Muscle layer of duodenum (tissue), 2 donors: ENCODE measurements around the gene GLI3.

Source experiments
- H3K27ac ChIP-seq: one replicate; pipeline ENCODE4 v1.7.0; 2013; ENCODE audit warnings: mild to moderate bottlenecking, low read length
- H3K27me3 ChIP-seq: one replicate; pipeline ENCODE4 v1.7.0; 2013; ENCODE audit warnings: low read depth, mild to moderate bottlenecking, control low read depth, low read length
- H3K36me3 ChIP-seq, 2 donors: one replicate each; pipeline ENCODE4 v1.7.0; 2013; ENCODE audit warnings: low read length in 2 of 2, control low read depth in 1 of 2, mild to moderate bottlenecking in 1 of 2; ENCODE audit not compliant: insufficient read depth in 2 of 2, control insufficient read depth in 1 of 2
- H3K4me1 ChIP-seq, 2 donors: one replicate each; pipeline ENCODE4 v1.7.0; 2013; ENCODE audit warnings: low read length in 2 of 2, mild to moderate bottlenecking in 2 of 2, control low read depth in 1 of 2, moderate library complexity in 1 of 2; ENCODE audit not compliant: insufficient read depth in 2 of 2, control insufficient read depth in 1 of 2
- H3K4me3 ChIP-seq, 2 donors: one replicate each; pipeline ENCODE4 v1.7.0; 2013; ENCODE audit warnings: low read length in 2 of 2, low read depth in 1 of 2, mild to moderate bottlenecking in 1 of 2
- H3K9me3 ChIP-seq, 2 donors: one replicate each; pipeline ENCODE4 v1.7.0; 2013; ENCODE audit warnings: low read length in 2 of 2, control low read depth in 1 of 2, mild to moderate bottlenecking in 1 of 2; ENCODE audit not compliant: control insufficient read depth in 1 of 2
- donor health status: healthy.

Gene GLI3

DNA sequence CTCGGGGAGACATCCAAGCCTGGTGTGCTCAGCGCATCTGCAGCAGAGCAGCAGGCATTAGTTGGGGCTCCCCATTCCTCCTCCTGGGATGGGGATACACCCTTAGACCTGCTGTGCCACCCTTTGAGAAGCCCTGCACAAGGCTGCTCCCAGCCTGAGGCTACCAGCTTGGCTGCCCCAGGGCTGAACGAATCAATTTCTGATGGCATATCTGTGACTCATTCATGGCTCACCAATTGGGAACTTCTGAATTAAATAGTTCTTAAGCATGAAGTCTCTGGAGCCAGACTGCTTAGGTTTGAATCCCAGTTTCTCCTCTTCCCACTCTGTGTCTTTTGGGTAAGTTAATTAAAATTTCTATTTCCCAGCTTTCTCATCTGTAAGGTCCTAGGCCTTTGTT, 16.3 kb upstream of the GLI3 start:
- H3K27me3 ChIP-seq: no peaks in the 10 kb centered on the region
- no peaks in the 10 kb centered on the region for H3K9me3 ChIP-seq
- H3K36me3 ChIP-seq: no peaks in the 10 kb centered on the region
- H3K4me3 ChIP-seq: no peak overlapping the region
- no peak overlapping the region for H3K27ac ChIP-seq
- H3K4me1 ChIP-seq: no peaks in the 10 kb centered on the region

DNA sequence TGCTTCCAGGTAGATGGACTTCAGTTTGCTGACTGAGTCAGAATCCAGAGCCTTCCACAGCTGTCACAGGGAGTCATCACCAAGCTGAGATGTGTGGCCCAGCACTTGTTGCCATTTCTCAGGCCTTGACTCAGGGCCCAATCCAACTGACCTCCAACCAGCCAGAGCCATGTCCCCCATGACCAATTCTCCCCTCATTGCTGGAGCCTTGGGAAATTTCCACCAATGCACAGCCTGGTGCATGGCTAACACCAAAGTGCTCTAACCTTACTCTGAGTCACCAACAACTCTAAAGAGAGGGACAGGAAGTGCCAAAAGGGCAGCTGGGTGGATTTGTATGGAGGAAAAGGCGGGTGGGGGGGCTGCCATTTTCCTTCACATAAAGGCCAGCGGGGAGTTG, 13.4 kb upstream of the GLI3 start:
- H3K27me3 ChIP-seq: no peaks in the 10 kb centered on the region
- H3K4me1 ChIP-seq: no peaks in the 10 kb centered on the region
- no peak overlapping the region for H3K4me3 ChIP-seq
- H3K9me3 ChIP-seq: no peaks in the 10 kb centered on the region
- H3K36me3 ChIP-seq: no peaks in the 10 kb centered on the region
- H3K27ac ChIP-seq: no peak overlapping the region

DNA sequence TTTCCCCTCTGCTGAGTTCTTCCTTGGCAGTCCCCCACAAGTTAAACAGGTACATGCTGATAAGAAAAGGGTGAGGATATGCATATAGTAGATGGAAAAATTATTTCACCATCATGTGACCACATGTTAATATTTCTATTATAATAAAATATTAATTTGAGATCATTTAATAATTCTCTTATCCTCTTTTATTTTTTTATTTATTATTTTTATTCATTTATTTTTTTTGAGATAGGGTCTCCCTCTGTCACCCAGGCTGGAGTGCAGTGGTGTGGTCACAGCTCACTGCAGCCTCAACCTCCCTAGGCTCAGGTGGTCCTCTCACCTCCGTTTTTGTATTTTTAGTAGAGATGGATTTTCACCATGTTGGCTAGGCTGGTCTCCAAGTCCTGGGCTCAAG, 11.6 kb upstream of the GLI3 start:
- no peaks in the 10 kb centered on the region for H3K36me3 ChIP-seq
- no peak overlapping the region for H3K27ac ChIP-seq
- no peak overlapping the region for H3K4me3 ChIP-seq
- no peaks in the 10 kb centered on the region for H3K4me1 ChIP-seq
- H3K27me3 ChIP-seq: no peaks in the 10 kb centered on the region
- H3K9me3 ChIP-seq: no peaks in the 10 kb centered on the region

DNA sequence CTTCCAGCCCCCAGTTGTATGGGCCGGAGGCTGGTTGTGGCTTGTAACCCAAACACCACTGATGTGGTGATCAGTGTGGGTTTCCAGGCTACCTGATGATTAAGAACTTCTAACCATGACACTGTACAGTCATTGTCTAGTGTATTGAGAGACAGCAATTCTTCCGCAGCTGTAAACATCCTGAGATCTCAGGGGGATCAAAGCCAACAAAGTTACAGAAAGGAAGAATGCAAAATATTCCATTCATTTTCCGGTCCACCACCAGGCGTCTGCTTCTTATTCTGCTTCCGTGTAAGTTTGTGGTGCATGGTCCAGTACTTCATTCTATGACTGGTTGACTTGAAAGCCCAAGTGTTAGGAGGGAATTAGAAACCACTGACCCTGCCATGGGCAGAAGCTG, 10.3 kb upstream of the GLI3 start:
- no peak overlapping the region for H3K27ac ChIP-seq
- no peaks in the 10 kb centered on the region for H3K27me3 ChIP-seq
- no peak overlapping the region for H3K4me3 ChIP-seq
- H3K4me1 ChIP-seq: no peaks in the 10 kb centered on the region
- no peaks in the 10 kb centered on the region for H3K36me3 ChIP-seq
- no peaks in the 10 kb centered on the region for H3K9me3 ChIP-seq

DNA sequence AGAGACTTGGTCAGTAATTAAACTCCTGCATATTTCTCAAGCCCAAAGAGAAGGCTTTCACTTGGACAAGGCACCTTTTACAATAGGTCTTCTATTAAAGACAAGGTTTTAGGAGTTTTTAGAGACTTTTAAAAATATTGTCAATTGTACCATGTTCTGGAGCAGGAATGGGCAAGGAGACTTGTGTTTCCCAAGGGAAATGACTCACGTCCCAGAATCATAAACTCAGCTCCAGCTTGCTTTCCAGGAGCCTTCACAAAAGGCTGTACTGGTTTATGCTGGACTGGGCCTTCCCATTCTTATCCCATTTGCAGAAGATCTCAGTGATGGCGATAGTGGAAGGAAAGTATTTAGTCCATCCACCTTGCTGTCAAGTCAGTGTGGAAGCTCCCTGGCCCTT, 7.8 kb upstream of the GLI3 start:
- no peaks in the 10 kb centered on the region for H3K4me1 ChIP-seq
- H3K36me3 ChIP-seq: no peaks in the 10 kb centered on the region
- no peak overlapping the region for H3K4me3 ChIP-seq
- H3K27me3 ChIP-seq: no peaks in the 10 kb centered on the region
- H3K27ac ChIP-seq: no peak overlapping the region
- H3K9me3 ChIP-seq: no peaks in the 10 kb centered on the region

DNA sequence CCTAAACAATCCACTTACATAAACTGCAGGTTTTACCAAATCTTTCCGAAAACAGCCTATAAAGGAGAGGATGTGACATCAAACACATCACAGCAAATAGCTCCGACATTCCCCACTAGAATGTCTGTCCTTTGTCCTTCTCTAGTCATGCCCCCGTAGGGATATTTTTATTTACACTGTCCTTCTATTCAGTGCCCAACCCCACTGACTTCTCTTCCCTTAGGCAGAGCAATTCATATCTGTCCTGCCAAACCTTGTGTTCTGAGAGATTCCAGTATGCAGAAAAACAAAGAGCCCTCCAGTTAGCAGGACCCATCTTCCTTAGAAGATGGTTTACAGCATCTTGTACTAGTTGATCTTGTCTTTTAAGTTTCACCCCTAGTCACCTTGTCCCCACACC, 5.4 kb upstream of the GLI3 start:
- H3K9me3 ChIP-seq: no peaks in the 10 kb centered on the region
- H3K36me3 ChIP-seq: no peaks in the 10 kb centered on the region
- H3K4me1 ChIP-seq: no peaks in the 10 kb centered on the region
- H3K4me3 ChIP-seq: no peak overlapping the region
- H3K27ac ChIP-seq: no peak overlapping the region
- H3K27me3 ChIP-seq: no peaks in the 10 kb centered on the region

DNA sequence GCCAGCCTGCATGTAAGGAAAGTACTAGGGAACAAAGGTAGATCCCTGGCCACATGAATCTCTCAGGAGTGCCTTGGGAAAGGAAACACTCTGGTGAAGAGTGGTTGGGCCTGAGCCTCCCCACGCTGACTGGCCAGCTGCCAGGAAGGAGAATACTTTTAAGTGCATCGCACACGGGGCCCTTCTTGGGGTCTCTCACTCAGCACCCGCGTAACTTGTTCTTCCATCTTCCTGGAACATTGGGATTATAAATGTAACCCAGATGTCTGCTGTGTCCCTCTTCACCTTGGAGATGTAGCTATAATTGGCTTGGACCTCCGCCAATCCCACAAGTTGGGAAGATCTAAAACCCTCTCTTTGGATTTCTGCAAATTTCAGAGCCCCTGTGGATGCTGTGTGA, 4.4 kb upstream of the GLI3 start:
- H3K27me3 ChIP-seq: no peaks in the 10 kb centered on the region

DNA sequence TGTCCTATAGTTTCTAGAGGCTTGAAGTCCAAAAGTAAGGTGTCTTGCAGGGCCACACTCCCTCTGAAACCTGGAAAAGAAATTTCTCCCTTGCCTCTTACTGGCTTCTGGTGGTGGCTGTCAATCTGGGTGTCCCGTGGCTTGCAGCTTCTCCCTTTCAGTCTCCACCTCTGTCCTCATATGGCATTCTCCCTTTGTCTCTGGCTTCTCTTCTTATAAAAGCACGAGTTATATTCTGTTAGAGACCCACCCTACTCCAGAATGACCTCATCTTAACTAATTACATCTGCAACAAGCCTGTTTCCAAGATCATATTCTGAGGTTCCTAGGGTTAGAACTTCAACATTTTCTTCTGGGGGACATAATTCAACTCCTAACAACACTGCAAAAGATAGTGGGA, 3.4 kb upstream of the GLI3 start:
- no peaks in the 10 kb centered on the region for H3K9me3 ChIP-seq
- no peaks in the 10 kb centered on the region for H3K27me3 ChIP-seq
- H3K36me3 ChIP-seq: no peaks in the 10 kb centered on the region
- no peak overlapping the region for H3K27ac ChIP-seq
- H3K4me1 ChIP-seq: no peaks in the 10 kb centered on the region
- no peak overlapping the region for H3K4me3 ChIP-seq

More for the DNA sequence above, 4.4 kb upstream of the GLI3 start:
- no peak overlapping the region for H3K4me3 ChIP-seq
- H3K36me3 ChIP-seq: no peaks in the 10 kb centered on the region
- H3K27ac ChIP-seq: no peak overlapping the region
- H3K4me1 ChIP-seq: no peaks in the 10 kb centered on the region
- H3K9me3 ChIP-seq: no peaks in the 10 kb centered on the region

DNA sequence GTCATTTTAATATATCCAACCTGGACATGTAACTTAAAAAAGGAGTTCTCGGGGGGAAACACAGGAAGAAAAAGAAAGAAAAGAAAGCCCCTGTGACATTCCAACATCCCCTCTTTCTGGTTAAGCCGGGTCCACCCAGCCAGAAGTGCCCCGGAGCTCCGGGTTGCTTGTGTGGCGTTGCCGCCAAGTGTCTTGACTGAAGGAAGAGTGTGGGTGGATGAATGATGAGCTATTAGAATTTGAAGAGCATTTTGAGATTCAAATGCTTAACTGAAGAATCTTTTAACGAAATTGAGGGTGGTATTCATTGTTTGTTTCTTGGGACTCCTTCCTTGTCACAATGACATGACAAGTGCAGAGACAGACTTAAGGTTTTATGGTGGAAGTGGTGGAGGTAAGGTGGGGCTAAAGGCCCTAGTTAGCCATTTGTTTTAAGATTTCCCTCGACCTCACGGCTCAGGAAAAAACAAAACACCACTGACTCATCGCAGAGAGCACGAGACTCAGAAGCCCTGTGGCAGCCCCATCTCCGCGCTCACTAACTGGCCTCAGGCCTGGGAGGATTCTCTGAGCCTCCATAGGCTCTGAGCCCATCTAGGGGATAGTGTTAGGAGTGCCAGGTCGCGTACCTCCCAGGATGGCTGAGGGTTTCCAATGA, 1.8 kb upstream of the GLI3 start:
- Histone ChIP-seq H3K9me3 (no peaks in the 10 kb centered on the region), H3K4me3 (peak overlapping the region in 1 of 2 donors; percentile 54), H3K4me1 (peaks cover 0 to 15% of the 10 kb centered on the region in 2 donors), H3K27me3 (no peaks in the 10 kb centered on the region), H3K27ac (peak overlapping the region; percentile 84), H3K36me3 (no peaks in the 10 kb centered on the region)

DNA sequence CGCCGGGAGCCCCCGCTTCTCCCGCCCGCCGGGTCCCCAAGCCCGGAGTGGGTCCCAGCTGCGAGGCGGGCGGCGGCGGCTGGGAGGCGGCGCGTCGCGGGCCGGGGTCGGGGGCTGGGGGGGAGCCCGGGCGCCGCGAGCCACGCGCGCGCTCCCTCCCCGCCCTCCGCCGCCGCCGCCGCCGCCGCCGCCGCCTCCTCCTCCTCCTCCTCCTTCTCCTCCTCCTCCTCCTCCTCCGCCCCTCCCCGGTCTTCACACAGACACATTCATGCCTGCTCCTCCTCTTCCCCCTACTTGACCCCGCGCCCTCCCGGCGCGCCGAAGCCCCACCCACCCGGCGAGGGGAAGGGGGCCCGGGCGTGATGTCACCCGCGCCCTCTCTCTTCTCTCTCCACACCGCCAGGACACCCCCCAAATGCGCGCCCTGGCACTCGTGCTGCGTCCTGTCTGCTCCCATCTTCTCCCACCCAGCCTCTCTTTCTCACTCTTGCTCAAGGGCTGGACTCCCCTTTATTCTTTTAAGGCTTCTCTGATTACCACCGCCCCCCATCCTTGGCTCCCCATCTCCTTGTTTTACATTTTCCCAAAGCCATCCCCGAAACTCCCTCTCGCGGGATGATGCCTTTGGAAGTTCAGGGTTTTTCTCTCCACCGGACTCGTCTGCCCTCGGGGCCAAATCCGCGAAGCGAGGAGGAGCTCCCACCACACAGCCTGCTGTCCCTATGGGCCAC, 967 bp upstream of the GLI3 start:
- H3K27me3 ChIP-seq: no peaks in the 10 kb centered on the region
- H3K9me3 ChIP-seq: no peaks in the 10 kb centered on the region
- H3K4me3 ChIP-seq: peak overlapping the region; percentile 24 to 74
- no peaks in the 10 kb centered on the region for H3K36me3 ChIP-seq
- H3K27ac ChIP-seq: peak overlapping the region; percentile 84
- H3K4me1 ChIP-seq: peaks cover 0 to 24% of the 10 kb centered on the region in 2 donors

DNA sequence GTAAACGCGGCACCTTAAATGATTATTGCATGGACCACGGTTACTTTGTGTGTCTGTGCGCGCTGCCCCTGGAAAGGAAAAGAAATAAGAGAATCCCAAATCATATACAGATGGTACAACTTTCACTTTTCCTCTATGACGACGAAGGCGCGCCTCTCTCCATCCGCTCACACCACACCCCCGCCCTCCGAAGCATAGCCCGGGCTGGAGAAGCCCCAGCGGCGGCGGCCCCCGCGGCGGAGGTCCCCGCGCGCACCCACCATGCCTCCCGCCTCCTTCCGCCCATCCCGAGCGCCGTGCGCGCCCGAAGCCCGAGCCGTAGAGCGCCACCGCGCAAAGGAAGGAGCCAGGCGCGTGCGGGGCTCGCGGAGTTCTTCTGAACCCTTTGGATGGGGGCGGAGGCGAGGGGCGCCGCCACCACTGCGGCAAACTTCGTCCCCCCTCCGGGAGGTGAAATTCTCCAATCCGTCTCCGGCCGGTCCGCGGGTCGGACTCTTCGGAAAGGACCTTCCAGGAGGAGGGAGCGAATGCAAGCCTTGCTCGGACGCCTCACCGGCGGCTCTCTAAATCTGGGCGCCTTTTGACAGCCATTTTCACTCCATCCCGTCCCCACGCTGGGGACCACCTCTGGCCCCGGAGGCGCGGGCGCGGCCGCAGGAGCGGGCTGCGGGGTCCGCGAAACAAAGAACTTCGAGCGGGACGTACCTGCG, 588 bp downstream of the GLI3 start:
- H3K27ac ChIP-seq: peak overlapping the region; percentile 58
- no peaks in the 10 kb centered on the region for H3K9me3 ChIP-seq
- H3K4me1 ChIP-seq: peaks cover 0 to 39% of the 10 kb centered on the region in 2 donors
- no peaks in the 10 kb centered on the region for H3K36me3 ChIP-seq
- H3K27me3 ChIP-seq: no peaks in the 10 kb centered on the region
- peak overlapping the region; percentile 78 to 86 for H3K4me3 ChIP-seq
